H1 (cell line): Measurements from ENCODE around the gene ADAMTS9. TPM values are rescaled to one million over a fixed set of nuclear protein-coding genes. Genes with fewer than 3 reads are reported as not detected.

Experiments used
- CTCF ChIA-PET: fragments of 300-600 bp; sonication (Branson Sonifier 250); formaldehyde crosslinking; loops from one replicate; lab custom pipeline; 2021; ENCODE audit not compliant: partially characterized antibody; lab: Charles Lee
- POLR2A ChIA-PET: fragments of 300-600 bp; sonication (Branson Sonifier 250); formaldehyde crosslinking; loops from one replicate; lab custom pipeline; 2021; ENCODE audit warnings: inconsistent platforms; ENCODE audit not compliant: partially characterized antibody; lab: Charles Lee
- DNase-seq, 2 experiments: peaks; one replicate each; pipeline versions ENCODE4 v3.0.0 to v3.0.0-alpha.2; 2010 to 2022; ENCODE audit warnings: low spot score in 2 of 2, low read depth in 1 of 2, mixed read lengths in 1 of 2
- FAIRE-seq: peaks from 2 replicates; lab custom pipeline; 2011; peaks lifted over from hg19 to GRCh38; lab: Jason Lieb, UNC
- H2AFZ ChIP-seq: 2 replicates; pipeline ENCODE4 v1.8.1; 2012; ENCODE audit warnings: low read length, inconsistent platforms
- H2AK5ac ChIP-seq: 2 replicates; pipeline ENCODE4 v1.6.1; 2013; ENCODE audit warnings: low read depth, low read length
- H2BK120ac ChIP-seq: replicated peaks from 2 replicates; pipeline ENCODE3; 2013; ENCODE audit warnings: low read depth, low read length, inconsistent platforms
- H2BK12ac ChIP-seq: 2 replicates; pipeline ENCODE4 v1.6.1; 2013; ENCODE audit warnings: low read depth, low read length
- H2BK15ac ChIP-seq: 2 replicates; pipeline ENCODE4 v1.6.1; 2013; ENCODE audit warnings: low read length
- H2BK20ac ChIP-seq: 2 replicates; pipeline ENCODE4 v1.6.1; 2013; ENCODE audit warnings: low read length
- H2BK5ac ChIP-seq: 2 replicates; pipeline ENCODE4 v1.6.1; 2013; ENCODE audit warnings: low read depth, low read length
- H3K14ac ChIP-seq: 2 replicates; pipeline ENCODE4 v1.6.1; 2013; ENCODE audit warnings: inconsistent platforms; ENCODE audit not compliant: insufficient read length
- H3K18ac ChIP-seq: 2 replicates; pipeline ENCODE4 v1.6.1; 2013; ENCODE audit warnings: low read length; ENCODE audit errors: extremely low read depth
- H3K23ac ChIP-seq: 2 replicates; pipeline ENCODE4 v1.6.1; 2013; ENCODE audit warnings: inconsistent platforms; ENCODE audit not compliant: insufficient read length
- H3K23me2 ChIP-seq: 2 replicates; pipeline ENCODE4 v1.6.1; 2013; ENCODE audit warnings: low read depth, low read length
- H3K27ac ChIP-seq: 2 replicates; pipeline ENCODE4 v1.6.1; 2011; ENCODE audit warnings: low read depth, low read length, inconsistent platforms
- H3K27me3 ChIP-seq, 4 experiments: replicated peaks in 1 of 4; 1 replicate in 1 of 4; 2 replicates in 3 of 4; pipeline versions ENCODE4 v1.6.1 to v1.8.1; 2011 to 2013; ENCODE audit warnings: low read length in 3 of 4, mild to moderate bottlenecking in 3 of 4, inconsistent platforms in 2 of 4, mixed read lengths in 2 of 4, moderate library complexity in 1 of 4; ENCODE audit not compliant: control insufficient read depth in 3 of 4, insufficient read depth in 3 of 4; ENCODE audit errors: extremely low read depth in 1 of 4
- H3K36me3 ChIP-seq, 4 experiments: 2 replicates each; pipeline versions ENCODE4 v1.6.1 to v1.8.1; 2011 to 2013; ENCODE audit warnings: mild to moderate bottlenecking in 4 of 4, low read length in 3 of 4, moderate library complexity in 2 of 4, control low read depth in 1 of 4, inconsistent platforms in 1 of 4; ENCODE audit not compliant: insufficient read depth in 4 of 4, control insufficient read depth in 2 of 4
- H3K4ac ChIP-seq: replicated peaks from 2 replicates; pipeline ENCODE3; 2013; ENCODE audit warnings: low read length, low read depth, mixed read lengths, inconsistent platforms; ENCODE audit not compliant: insufficient read length
- H3K4me1 ChIP-seq, 4 experiments: replicated peaks in 1 of 4; 1 replicate in 1 of 4; 2 replicates in 3 of 4; pipeline versions ENCODE4 v1.6.1 to v1.8.1; 2011 to 2013; ENCODE audit warnings: low read length in 3 of 4, inconsistent platforms in 2 of 4, mixed read lengths in 1 of 4; ENCODE audit not compliant: insufficient read depth in 4 of 4, control insufficient read depth in 3 of 4
- H3K4me2 ChIP-seq, 2 experiments: 2 replicates each; pipeline versions ENCODE4 v1.6.1 to v1.8.1; 2011 to 2013; ENCODE audit warnings: low read depth in 2 of 2, low read length in 2 of 2, control low read depth in 1 of 2, inconsistent platforms in 1 of 2, mild to moderate bottlenecking in 1 of 2; ENCODE audit not compliant: insufficient read depth in 1 of 2
- H3K4me3 ChIP-seq, 4 experiments: fragments of 200-600, 300-600 bp in 1 of 4; sonication (generic), shearing (Covaris generic), sonication (Bioruptor Twin) in 1 of 4; 2 replicates each; pipeline versions ENCODE4 v1.5.1 to v1.8.1; 2011 to 2016; ENCODE audit warnings: low read length in 4 of 4, low read depth in 3 of 4, control low read depth in 2 of 4, inconsistent platforms in 2 of 4, mild to moderate bottlenecking in 2 of 4, mixed read lengths in 1 of 4, moderate library complexity in 1 of 4; ENCODE audit not compliant: insufficient read depth in 2 of 4; ENCODE audit errors: extremely low read depth in 1 of 4
- H3K56ac ChIP-seq: replicated peaks from 2 replicates; pipeline ENCODE3; 2013; ENCODE audit warnings: low read depth, mild to moderate bottlenecking, mixed read lengths, low read length, inconsistent platforms; ENCODE audit not compliant: insufficient read length
- H3K79me1 ChIP-seq: 2 replicates; pipeline ENCODE4 v1.6.1; 2013; ENCODE audit warnings: low read depth, low read length, control low read depth
- H3K79me2 ChIP-seq, 2 experiments: 2 replicates each; pipeline versions ENCODE4 v1.6.1 to v1.8.1; 2012 to 2013; ENCODE audit warnings: low read length in 2 of 2, mild to moderate bottlenecking in 2 of 2, inconsistent platforms in 1 of 2; ENCODE audit not compliant: insufficient read depth in 2 of 2, control insufficient read depth in 1 of 2
- H3K9ac ChIP-seq, 4 experiments: replicated peaks in 1 of 4; 1 replicate in 1 of 4; 2 replicates in 3 of 4; pipeline versions ENCODE4 v1.6.1 to v1.8.1; 2011 to 2013; ENCODE audit warnings: low read depth in 3 of 4, low read length in 3 of 4, control low read depth in 2 of 4, mild to moderate bottlenecking in 2 of 4, moderate library complexity in 2 of 4, inconsistent platforms in 1 of 4; ENCODE audit errors: extremely low read depth in 1 of 4
- H3K9me3 ChIP-seq, 2 experiments: 2 replicates each; pipeline versions ENCODE4 v1.6.1 to v1.8.1; 2012 to 2013; ENCODE audit warnings: mild to moderate bottlenecking in 2 of 2, moderate library complexity in 2 of 2, control low read depth in 1 of 2, inconsistent platforms in 1 of 2, low read depth in 1 of 2, low read length in 1 of 2, mixed read lengths in 1 of 2; ENCODE audit not compliant: insufficient read depth in 2 of 2
- H4K20me1 ChIP-seq, 2 experiments: replicated peaks in 1 of 2; 2 replicates each; pipeline versions ENCODE3 to v1.8.1; 2011 to 2013; ENCODE audit warnings: inconsistent platforms in 2 of 2, low read length in 2 of 2, mild to moderate bottlenecking in 1 of 2; ENCODE audit not compliant: insufficient read depth in 2 of 2, control insufficient read depth in 1 of 2
- H4K5ac ChIP-seq: 2 replicates; pipeline ENCODE4 v1.6.1; 2013; ENCODE audit warnings: low read length, low read depth, mixed read lengths, inconsistent platforms; ENCODE audit not compliant: insufficient read length
- H4K8ac ChIP-seq: 2 replicates; pipeline ENCODE4 v1.8.0; 2013; ENCODE audit warnings: mild to moderate bottlenecking, moderate library complexity, low read length, inconsistent platforms; ENCODE audit not compliant: insufficient read depth; ENCODE audit errors: extremely low read depth
- H4K91ac ChIP-seq: replicated peaks from 2 replicates; pipeline ENCODE3; 2013; ENCODE audit warnings: low read length, mixed read lengths, inconsistent platforms; ENCODE audit not compliant: insufficient read length
- CBX8 ChIP-seq: fragments of 300-800, 300-1000 bp; sonication (generic); IDR thresholded peaks from 2 replicates; pipeline ENCODE4 v1.7.1; 2016; ENCODE audit warnings: low read depth, low read length, borderline replicate concordance
- EP300 ChIP-seq, 2 experiments: IDR thresholded peaks; 1 replicate in 1 of 2; 2 replicates in 1 of 2; pipeline ENCODE4 v1.6.1; 2011 to 2012; ENCODE audit warnings: low read depth in 2 of 2, low read length in 2 of 2, mild to moderate bottlenecking in 2 of 2, borderline replicate concordance in 1 of 2, inconsistent platforms in 1 of 2, moderate library complexity in 1 of 2
- EZH2 ChIP-seq: fragments of 200-600 bp; sonication (generic); IDR thresholded peaks from 2 replicates; pipeline ENCODE4 v1.7.1; 2012; ENCODE audit warnings: low read depth, mild to moderate bottlenecking, moderate library complexity, low read length, inconsistent platforms; ENCODE audit not compliant: severe bottlenecking
- KDM4A ChIP-seq: IDR thresholded peaks from one replicate; pipeline ENCODE4 v1.7.1; 2012; ENCODE audit warnings: low read depth, mild to moderate bottlenecking, moderate library complexity, low read length, inconsistent platforms; ENCODE audit not compliant: severe bottlenecking
- KDM5A ChIP-seq: fragments of 200-600 bp; IDR thresholded peaks from 2 replicates; pipeline ENCODE4 v1.7.1; 2012; ENCODE audit warnings: mild to moderate bottlenecking, low read length, inconsistent platforms, mixed read lengths
- MAFK ChIP-seq: IDR thresholded peaks from 2 replicates; pipeline ENCODE4 v1.6.1; 2012; ENCODE audit warnings: low read depth, mild to moderate bottlenecking, improper control_type of control experiment, low read length
- POLR2A ChIP-seq, 2 experiments: IDR thresholded peaks; 1 replicate in 1 of 2; 2 replicates in 1 of 2; pipeline ENCODE4 v1.6.1; 2011; ENCODE audit warnings: low read depth in 2 of 2, low read length in 2 of 2, mild to moderate bottlenecking in 2 of 2; ENCODE audit errors: control extremely low read depth in 1 of 2
- RBBP5 ChIP-seq: IDR thresholded peaks from 2 replicates; pipeline ENCODE4 v1.7.1; 2012; ENCODE audit warnings: low read depth, mild to moderate bottlenecking, inconsistent platforms, low read length, moderate library complexity, borderline replicate concordance
- SRF ChIP-seq: IDR thresholded peaks from 2 replicates; pipeline ENCODE4 v1.6.1; 2011; ENCODE audit warnings: mild to moderate bottlenecking, low read depth, low read length, moderate library complexity
- TCF12 ChIP-seq: IDR thresholded peaks from 2 replicates; pipeline ENCODE4 v1.6.1; 2011; ENCODE audit warnings: low read depth, mild to moderate bottlenecking, low read length
- TEAD4 ChIP-seq: IDR thresholded peaks from 2 replicates; pipeline ENCODE4 v1.6.1; 2012; ENCODE audit warnings: low read depth, low read length, inconsistent platforms, mixed read lengths
- WGBS, 2 experiments: shearing (Covaris generic) in 1 of 2; methylation state at CpG; one replicate each; pipeline versions ENCODE4 v1.1.6 to v1.1.7; 2013 to 2015; ENCODE audit warnings: low lambda C conversion rate in 2 of 2, mixed read lengths in 2 of 2, inconsistent platforms in 1 of 2, low coverage in 1 of 2, missing lambda C conversion rate in 1 of 2; ENCODE audit not compliant: insufficient replicate concordance in 2 of 2, insufficient coverage in 1 of 2, insufficient read length in 1 of 2; ENCODE audit errors: extremely low coverage in 1 of 2, missing lambda C conversion rate in 1 of 2; 5-methylcytosine and 5-hydroxymethylcytosine counted together
- polyA plus RNA-seq, 7 experiments: library from polyadenylated mRNA; depleted of rRNA in 3 of 7; stranded (reverse) in 5 of 7; unstranded in 2 of 7; fragments of >200 nt in 5 of 7; fragments of 200-250 nt in 2 of 7; gene quantifications; 1 replicate in 5 of 7; 2 replicates in 1 of 7; 4 replicates in 1 of 7; pipeline versions ENCODE4 v1.2.1 to v1.2.3, GENCODE V29; 2011 to 2013; ENCODE audit warnings: missing spikeins in 2 of 7, mixed read lengths in 2 of 7
- total RNA-seq: library from RNA; stranded (reverse); fragmentation: NEBNext Ultra II Directional; extraction: Animal tissue kit (Norgen Biotek cat#: 25700); gene quantifications from 2 replicates; pipeline ENCODE4 v1.2.1, GENCODE V29; 2021
- TF ChIP-seq, protein P1 (sequence below), 3 experiments: IDR thresholded peaks; 1 replicate in 2 of 3; 2 replicates in 1 of 3; pipeline versions ENCODE4 v1.5.1 to v1.6.1; 2011; ENCODE audit warnings: low read length in 3 of 3, mild to moderate bottlenecking in 3 of 3, inconsistent platforms in 2 of 3, low read depth in 1 of 3, moderate library complexity in 1 of 3; ENCODE audit not compliant: insufficient read depth in 1 of 3; ENCODE audit errors: control extremely low read depth in 1 of 3

The ADAMTS9 gene
- total and polyA plus RNA-seq, 2 of the 8 experiments (the other 6 are each of a cell fraction or from before 2014, with no cell fraction given): 0.20 to 0.41 TPM

DNA sequence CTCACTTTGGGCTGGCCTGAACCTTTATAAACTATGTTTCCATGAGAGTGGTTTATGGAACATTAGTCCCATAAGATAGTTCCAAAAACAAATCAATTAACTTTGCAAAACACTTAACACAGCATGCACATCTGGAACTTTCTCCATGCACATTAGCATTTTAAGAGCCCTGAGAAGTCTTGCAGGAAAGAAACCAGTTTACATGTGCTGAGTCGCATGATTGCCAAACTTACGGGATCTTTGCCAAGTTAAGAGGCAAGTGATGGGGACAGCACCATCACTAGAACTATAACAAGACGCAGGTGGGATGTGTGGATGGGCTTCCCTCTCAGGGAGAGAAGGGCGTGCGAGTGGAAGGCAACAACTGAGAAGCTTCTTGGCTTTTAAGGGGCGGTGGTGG is 20.7 kb downstream of the ADAMTS9 start:
- no peak overlapping the region for H3K4me3 ChIP-seq
- ChIA-PET POLR2A (no interaction called here), CTCF (interaction anchor here (1.0 kb wide), 1 partner anchor 13 kb away, joined by 3 read pairs; no protein-coding TSS in a partner anchor)

More for the DNA sequence above, 20.7 kb downstream of the ADAMTS9 start:
- Histone ChIP-seq H2AK5ac (no peak overlapping the region), H3K23me2 (no peaks in the 10 kb centered on the region), H3K56ac (no peak overlapping the region), H2BK20ac (no peak overlapping the region), H3K23ac (no peak overlapping the region), H3K36me3 (no peaks in the 10 kb centered on the region), H3K9me3 (peaks cover 0 to 3% of the 10 kb centered on the region in 2 experiments; a peak in 1 of 4 replicates), H2BK5ac (no peak overlapping the region), H3K4ac (no peak overlapping the region), H2BK120ac (no peak overlapping the region), H3K79me1 (no peaks in the 10 kb centered on the region), H4K20me1 (no peaks in the 10 kb centered on the region), H2BK15ac (no peak overlapping the region), H4K91ac (no peak overlapping the region), H3K4me2 (no peak overlapping the region), H2BK12ac (no peak overlapping the region), H3K9ac (no peak overlapping the region), H3K18ac (no peak overlapping the region), H3K27ac (no peak overlapping the region), H3K79me2 (no peaks in the 10 kb centered on the region), H4K8ac (no peak overlapping the region), H2AFZ (no peak overlapping the region), H3K14ac (no peak overlapping the region), H4K5ac (no peak overlapping the region), H3K27me3 (no peaks in the 10 kb centered on the region), H3K4me1 (peaks cover 0 to 3% (median 2%) of the 10 kb centered on the region in 4 experiments; a peak in 1 of 7 replicates)
- no peak for FAIRE-seq
- 86% methylated on average over 6 of the region's 6 CpGs; no CpG with 5 or more reads in 1 of the 2 experiments for WGBS, 2 experiments
- TF ChIP-seq TCF12: no peak
- TF ChIP-seq SRF: no peak
- no peak for TF ChIP-seq EZH2
- TF ChIP-seq CBX8: no peak
- no peak for TF ChIP-seq EP300 (IDR thresholded peaks at IDR 0.05; ENCODE audit: borderline replicate concordance in 1 of 2, low read depth in 2 of 2, low read length in 2 of 2)
- no peak for TF ChIP-seq TEAD4
- TF ChIP-seq KDM5A: no peak
- no peak for TF ChIP-seq RBBP5
- TF ChIP-seq MAFK: no peak
- TF ChIP-seq KDM4A: no peak
- TF ChIP-seq, protein P1, sequence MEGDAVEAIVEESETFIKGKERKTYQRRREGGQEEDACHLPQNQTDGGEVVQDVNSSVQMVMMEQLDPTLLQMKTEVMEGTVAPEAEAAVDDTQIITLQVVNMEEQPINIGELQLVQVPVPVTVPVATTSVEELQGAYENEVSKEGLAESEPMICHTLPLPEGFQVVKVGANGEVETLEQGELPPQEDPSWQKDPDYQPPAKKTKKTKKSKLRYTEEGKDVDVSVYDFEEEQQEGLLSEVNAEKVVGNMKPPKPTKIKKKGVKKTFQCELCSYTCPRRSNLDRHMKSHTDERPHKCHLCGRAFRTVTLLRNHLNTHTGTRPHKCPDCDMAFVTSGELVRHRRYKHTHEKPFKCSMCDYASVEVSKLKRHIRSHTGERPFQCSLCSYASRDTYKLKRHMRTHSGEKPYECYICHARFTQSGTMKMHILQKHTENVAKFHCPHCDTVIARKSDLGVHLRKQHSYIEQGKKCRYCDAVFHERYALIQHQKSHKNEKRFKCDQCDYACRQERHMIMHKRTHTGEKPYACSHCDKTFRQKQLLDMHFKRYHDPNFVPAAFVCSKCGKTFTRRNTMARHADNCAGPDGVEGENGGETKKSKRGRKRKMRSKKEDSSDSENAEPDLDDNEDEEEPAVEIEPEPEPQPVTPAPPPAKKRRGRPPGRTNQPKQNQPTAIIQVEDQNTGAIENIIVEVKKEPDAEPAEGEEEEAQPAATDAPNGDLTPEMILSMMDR (IDR thresholded peaks at IDR 0.05; ENCODE audit: control extremely low read depth in 1 of 3, insufficient read depth in 1 of 3, low read depth in 1 of 3, low read length in 3 of 3): no peak
- no peak for TF ChIP-seq POLR2A (IDR thresholded peaks at IDR 0.05; ENCODE audit: control extremely low read depth in 1 of 2, low read depth in 2 of 2, low read length in 2 of 2)
- DNase-seq: no peak
